WTC11 (cell line): ENCODE data around the gene CHID1. TPM values are rescaled to one million over a fixed set of nuclear protein-coding genes. Genes with fewer than 3 reads are reported as not detected.

Experiments
- ATAC-seq: fragments of 200-7000 bp; cut with Tn5 transposase; 2 replicates; pipeline ENCODE4 v1.10.0; 2021; ENCODE audit warnings: mild to moderate bottlenecking, moderate library complexity
- CTCF ChIA-PET: fragments of 300-600 bp; sonication (Branson Sonifier 250); formaldehyde crosslinking; loops from one replicate; lab custom pipeline; 2021; ENCODE audit warnings: antibody characterized with exemption; lab: Charles Lee
- POLR2A ChIA-PET: fragments of 350-600 bp; sonication (Branson Sonifier 250); formaldehyde crosslinking; loops from one replicate; lab custom pipeline; 2021; ENCODE audit warnings: antibody characterized with exemption; lab: Charles Lee
- DNase-seq: peaks from one replicate; pipeline ENCODE4 v3.0.0; 2021; ENCODE audit warnings: low spot score
- H3K27ac Mint-ChIP-seq: 2 replicates; pipeline ENCODE4 v1.8.0; 2021; ENCODE audit warnings: mixed read lengths
- H3K27me3 Mint-ChIP-seq: 2 replicates; pipeline ENCODE4 v1.8.0; 2021; ENCODE audit warnings: low read depth, mild to moderate bottlenecking, moderate library complexity, mixed read lengths
- H3K36me3 Mint-ChIP-seq: 2 replicates; pipeline ENCODE4 v1.8.0; 2021; ENCODE audit warnings: mixed read lengths
- H3K4me1 Mint-ChIP-seq: 2 replicates; pipeline ENCODE4 v1.8.0; 2022; ENCODE audit warnings: mixed read lengths
- H3K4me3 Mint-ChIP-seq: 2 replicates; pipeline ENCODE4 v1.8.0; 2021; ENCODE audit warnings: mild to moderate bottlenecking, moderate library complexity, mixed read lengths
- H3K9me3 Mint-ChIP-seq: 2 replicates; pipeline ENCODE4 v1.8.0; 2021; ENCODE audit warnings: mixed read lengths
- ATF1 ChIP-seq: sonication (generic); formaldehyde crosslinking; IDR thresholded peaks from 2 replicates; pipeline ENCODE4 v1.8.1; 2023; ENCODE audit warnings: mild to moderate bottlenecking, moderate library complexity, missing genetic modification reagents
- CDX4 ChIP-seq: fragments of 250-450 bp; sonication (Bioruptor Pico); IDR thresholded peaks from 2 replicates; pipeline ENCODE4 v1.9.0; 2021; ENCODE audit warnings: moderate library complexity, mild to moderate bottlenecking, inconsistent platforms, borderline replicate concordance
- ELF4 ChIP-seq: sonication (generic); formaldehyde crosslinking; IDR thresholded peaks from 2 replicates; pipeline ENCODE4 v1.8.1; 2022; ENCODE audit warnings: low read depth, mild to moderate bottlenecking, moderate library complexity, missing genetic modification reagents
- FOXJ3 ChIP-seq: sonication (generic); formaldehyde crosslinking; IDR thresholded peaks from 2 replicates; pipeline ENCODE4 v1.9.0; 2021; ENCODE audit warnings: missing genetic modification reagents, mild to moderate bottlenecking, borderline replicate concordance
- IRF2 ChIP-seq: sonication (generic); formaldehyde crosslinking; IDR thresholded peaks from 2 replicates; pipeline ENCODE4 v1.8.0; 2022; ENCODE audit warnings: low read depth, missing genetic modification reagents, borderline replicate concordance
- JUN ChIP-seq: sonication (generic); formaldehyde crosslinking; IDR thresholded peaks from 2 replicates; pipeline ENCODE4 v1.8.0; 2023; ENCODE audit warnings: mild to moderate bottlenecking, missing genetic modification reagents
- NFYB ChIP-seq: sonication (generic); formaldehyde crosslinking; conservative IDR thresholded peaks from 2 replicates; pipeline ENCODE4 v1.8.0; 2022; ENCODE audit warnings: low read depth, missing genetic modification reagents
- NR1H2 ChIP-seq: sonication (generic); formaldehyde crosslinking; IDR thresholded peaks from 2 replicates; pipeline ENCODE4 v1.9.0; 2021; ENCODE audit warnings: mild to moderate bottlenecking, moderate library complexity, missing genetic modification reagents
- SMAD3 ChIP-seq: sonication (generic); formaldehyde crosslinking; IDR thresholded peaks from 2 replicates; pipeline ENCODE4 v1.8.0; 2022; ENCODE audit warnings: missing genetic modification reagents, mild to moderate bottlenecking, borderline replicate concordance
- TEAD4 ChIP-seq: sonication (generic); formaldehyde crosslinking; IDR thresholded peaks from 2 replicates; pipeline ENCODE4 v1.8.0; 2022; ENCODE audit warnings: mild to moderate bottlenecking, missing genetic modification reagents
- TP53 ChIP-seq: sonication (generic); formaldehyde crosslinking; IDR thresholded peaks from 2 replicates; pipeline ENCODE4 v1.8.1; 2023; ENCODE audit warnings: mild to moderate bottlenecking, missing genetic modification reagents
- ZBTB43 ChIP-seq: sonication (generic); formaldehyde crosslinking; IDR thresholded peaks from 2 replicates; pipeline ENCODE4 v1.8.1; 2023; ENCODE audit warnings: mild to moderate bottlenecking, missing genetic modification reagents
- ZNF121 ChIP-seq: sonication (generic); formaldehyde crosslinking; IDR thresholded peaks from 2 replicates; pipeline ENCODE4 v1.8.0; 2023; ENCODE audit warnings: missing genetic modification reagents
- ZNF396 ChIP-seq: fragments of 250-450 bp; sonication (Bioruptor Pico); IDR thresholded peaks from 2 replicates; pipeline ENCODE4 v1.8.0; 2021; ENCODE audit warnings: mild to moderate bottlenecking, moderate library complexity, borderline replicate concordance
- ZNF671 ChIP-seq: fragments of 250-450 bp; sonication (Bioruptor Pico); IDR thresholded peaks from 2 replicates; pipeline ENCODE4 v1.8.0; 2021; ENCODE audit warnings: mild to moderate bottlenecking
- total RNA-seq: library from RNA; stranded (reverse); gene quantifications from 3 replicates; pipeline ENCODE4 v1.2.3, GENCODE V29; 2021
- TF ChIP-seq, protein P1 (sequence below): sonication (generic); formaldehyde crosslinking; IDR thresholded peaks from 2 replicates; pipeline ENCODE4 v1.8.1; 2023; ENCODE audit warnings: mild to moderate bottlenecking, missing genetic modification reagents
- TF ChIP-seq, protein P2 (sequence below): sonication (generic); formaldehyde crosslinking; IDR thresholded peaks from 2 replicates; pipeline ENCODE4 v1.8.1; 2023; ENCODE audit warnings: mild to moderate bottlenecking, moderate library complexity, missing genetic modification reagents

Gene CHID1
- total RNA-seq, 1 experiment from 2014 or later, result 92.8 TPM

- TF ChIP-seq CDX4 (CRISPR knock-in tag), result no peak
- no peak for TF ChIP-seq ELF4 (CRISPR knock-in tag)
- no peak for TF ChIP-seq SMAD3 (CRISPR knock-in tag)
- TF ChIP-seq, protein P1, sequence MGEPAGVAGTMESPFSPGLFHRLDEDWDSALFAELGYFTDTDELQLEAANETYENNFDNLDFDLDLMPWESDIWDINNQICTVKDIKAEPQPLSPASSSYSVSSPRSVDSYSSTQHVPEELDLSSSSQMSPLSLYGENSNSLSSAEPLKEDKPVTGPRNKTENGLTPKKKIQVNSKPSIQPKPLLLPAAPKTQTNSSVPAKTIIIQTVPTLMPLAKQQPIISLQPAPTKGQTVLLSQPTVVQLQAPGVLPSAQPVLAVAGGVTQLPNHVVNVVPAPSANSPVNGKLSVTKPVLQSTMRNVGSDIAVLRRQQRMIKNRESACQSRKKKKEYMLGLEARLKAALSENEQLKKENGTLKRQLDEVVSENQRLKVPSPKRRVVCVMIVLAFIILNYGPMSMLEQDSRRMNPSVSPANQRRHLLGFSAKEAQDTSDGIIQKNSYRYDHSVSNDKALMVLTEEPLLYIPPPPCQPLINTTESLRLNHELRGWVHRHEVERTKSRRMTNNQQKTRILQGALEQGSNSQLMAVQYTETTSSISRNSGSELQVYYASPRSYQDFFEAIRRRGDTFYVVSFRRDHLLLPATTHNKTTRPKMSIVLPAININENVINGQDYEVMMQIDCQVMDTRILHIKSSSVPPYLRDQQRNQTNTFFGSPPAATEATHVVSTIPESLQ (CRISPR knock-in tag), result no peak
- TF ChIP-seq NR1H2 (CRISPR knock-in tag), result no peak
- no peak for TF ChIP-seq TEAD4 (CRISPR knock-in tag)
These were observed 72.7 kb downstream of the CHID1 start (continued) for GRCh38 chr11:837990-838307.

DNA sequence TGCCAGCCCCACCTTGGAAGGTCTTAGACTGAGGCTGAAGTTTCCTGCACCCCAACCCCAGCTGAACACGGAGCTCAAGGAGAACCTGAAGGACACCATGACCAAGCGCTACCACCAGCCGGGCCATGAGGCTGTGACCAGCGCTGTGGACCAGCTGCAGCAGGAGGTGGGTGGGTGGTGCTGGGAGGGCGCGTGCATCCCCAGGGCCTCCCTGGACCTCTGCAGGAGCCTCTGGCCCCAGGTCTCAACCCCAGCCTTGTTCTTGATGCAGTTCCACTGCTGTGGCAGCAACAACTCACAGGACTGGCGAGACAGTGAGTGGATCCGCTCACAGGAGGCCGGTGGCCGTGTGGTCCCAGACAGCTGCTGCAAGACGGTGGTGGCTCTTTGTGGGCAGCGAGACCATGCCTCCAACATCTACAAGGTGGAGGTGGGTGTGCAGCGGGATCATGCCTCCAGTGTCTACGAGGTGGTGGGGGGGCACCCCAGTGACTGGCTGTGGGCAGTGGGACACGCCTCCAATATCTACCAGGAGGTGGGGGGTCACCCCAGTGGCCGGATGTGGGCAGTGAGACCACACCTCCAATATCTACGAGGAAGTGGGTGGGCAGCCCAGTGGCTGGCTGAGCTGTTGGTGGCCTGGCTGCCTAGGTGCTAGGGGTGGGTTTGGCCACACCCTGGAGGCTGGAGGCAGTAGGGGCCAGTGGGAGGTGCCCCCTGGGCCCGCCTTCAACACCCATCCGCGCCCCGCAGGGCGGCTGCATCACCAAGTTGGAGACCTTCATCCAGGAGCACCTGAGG lies 73.2 kb downstream of the CHID1 start:
- peaks cover 3% of the 10 kb centered on the region for H3K27me3 Mint-ChIP-seq
- CTCF ChIA-PET, result interaction anchor here (1.4 to 2.2 kb wide), 4 partner anchors 8 to 31 kb away, joined by 4 to 16 read pairs (median 6); partner anchors contain the start of genes CRACR2B and PNPLA2
- H3K36me3 Mint-ChIP-seq, result peaks cover 13% of the 10 kb centered on the region
- no peaks in the 10 kb centered on the region for H3K9me3 Mint-ChIP-seq
- POLR2A ChIA-PET, result interaction anchor here (0.7 to 1.0 kb wide), 2 partner anchors 17 to 33 kb away, joined by 3 to 6 read pairs; no protein-coding TSS in a partner anchor
- DNase-seq (no peak), ATAC-seq (no peak)
- peaks cover 27% of the 10 kb centered on the region for H3K4me1 Mint-ChIP-seq
- no peak for TF ChIP-seq ZNF671 (CRISPR knock-in tag)
- TF ChIP-seq TP53 (CRISPR knock-in tag), result no peak
- TF ChIP-seq NFYB, result no peak
- 0 out of 2 replicates have a peak, but pooled peaks have one; percentile 33 for TF ChIP-seq ATF1
- H3K27ac Mint-ChIP-seq, result no peak overlapping the region
- no peak overlapping the region for H3K4me3 Mint-ChIP-seq

DNA sequence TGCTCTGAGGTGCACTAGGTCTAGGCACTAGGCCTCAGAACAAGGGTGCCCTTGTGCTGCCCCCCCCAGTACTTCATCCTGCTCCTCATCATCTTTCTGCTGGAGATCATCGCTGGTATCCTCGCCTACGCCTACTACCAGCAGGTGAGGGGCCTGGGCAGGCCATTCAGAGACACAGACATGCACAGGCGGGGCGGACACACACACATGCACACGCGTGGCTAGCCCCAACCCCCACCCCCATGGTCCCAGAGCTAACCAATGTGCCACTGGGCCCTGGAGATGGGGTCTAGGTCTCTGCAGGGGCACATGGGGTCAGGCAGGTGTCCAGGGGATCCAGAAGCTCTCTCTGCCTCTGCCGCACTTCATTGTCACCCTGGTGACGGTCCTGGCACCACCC lies 73.9 kb downstream of the CHID1 start:
- CTCF ChIA-PET, result interaction anchor here (1.7 kb wide), 1 partner anchor 12 kb away, joined by 4 read pairs; no protein-coding TSS in a partner anchor
- Mint-ChIP-seq H3K4me1 (peaks cover 32% of the 10 kb centered on the region), H3K27me3 (peaks cover 10% of the 10 kb centered on the region), H3K36me3 (peaks cover 13% of the 10 kb centered on the region), H3K4me3 (no peak overlapping the region), H3K9me3 (no peaks in the 10 kb centered on the region), H3K27ac (no peak overlapping the region)
- TF ChIP-seq IRF2 (CRISPR knock-in tag), result no peak
- POLR2A ChIA-PET, result interaction anchor here (0.7 to 1.0 kb wide), 2 partner anchors 16 to 32 kb away, joined by 3 to 6 read pairs; no protein-coding TSS in a partner anchor
- DNase-seq (no peak), ATAC-seq (no peak)

DNA sequence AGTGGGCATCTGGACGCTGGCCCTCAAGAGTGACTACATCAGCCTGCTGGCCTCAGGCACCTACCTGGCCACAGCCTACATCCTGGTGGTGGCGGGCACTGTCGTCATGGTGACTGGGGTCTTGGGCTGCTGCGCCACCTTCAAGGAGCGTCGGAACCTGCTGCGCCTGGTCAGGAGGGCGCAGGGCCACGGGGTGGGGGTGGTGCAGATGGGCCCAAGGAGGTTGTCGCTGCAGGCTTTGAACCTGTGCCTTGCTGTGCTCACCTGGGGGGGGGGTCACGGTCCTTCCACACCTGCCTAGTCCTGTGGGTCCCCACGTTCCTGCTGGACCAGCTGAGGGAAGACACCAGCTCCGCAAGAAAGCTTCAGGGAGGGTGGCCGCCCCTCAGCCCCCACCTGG lies 74.3 kb downstream of the CHID1 start:
- Mint-ChIP-seq H3K27me3 (peaks cover 14% of the 10 kb centered on the region), H3K27ac (no peak overlapping the region), H3K4me1 (peaks cover 33% of the 10 kb centered on the region), H3K4me3 (no peak overlapping the region), H3K9me3 (no peaks in the 10 kb centered on the region), H3K36me3 (peaks cover 13% of the 10 kb centered on the region)
- ChIA-PET POLR2A (no interaction called here), CTCF (no interaction called here)
- DNase-seq (no peak), ATAC-seq (no peak)
- TF ChIP-seq NFYB (no peak), JUN (CRISPR knock-in tag) (no peak), ZBTB43 (no peak), ZNF121 (CRISPR knock-in tag) (no peak), FOXJ3 (CRISPR knock-in tag) (no peak), ZNF396 (CRISPR knock-in tag) (no peak), NR1H2 (CRISPR knock-in tag) (no peak)
- TF ChIP-seq, protein P2, sequence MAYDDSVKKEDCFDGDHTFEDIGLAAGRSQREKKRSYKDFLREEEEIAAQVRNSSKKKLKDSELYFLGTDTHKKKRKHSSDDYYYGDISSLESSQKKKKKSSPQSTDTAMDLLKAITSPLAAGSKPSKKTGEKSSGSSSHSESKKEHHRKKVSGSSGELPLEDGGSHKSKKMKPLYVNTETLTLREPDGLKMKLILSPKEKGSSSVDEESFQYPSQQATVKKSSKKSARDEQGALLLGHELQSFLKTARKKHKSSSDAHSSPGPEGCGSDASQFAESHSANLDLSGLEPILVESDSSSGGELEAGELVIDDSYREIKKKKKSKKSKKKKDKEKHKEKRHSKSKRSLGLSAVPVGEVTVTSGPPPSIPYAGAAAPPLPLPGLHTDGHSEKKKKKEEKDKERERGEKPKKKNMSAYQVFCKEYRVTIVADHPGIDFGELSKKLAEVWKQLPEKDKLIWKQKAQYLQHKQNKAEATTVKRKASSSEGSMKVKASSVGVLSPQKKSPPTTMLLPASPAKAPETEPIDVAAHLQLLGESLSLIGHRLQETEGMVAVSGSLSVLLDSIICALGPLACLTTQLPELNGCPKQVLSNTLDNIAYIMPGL (CRISPR knock-in tag), result no peak
